NCI-H187 (cell line): ENCODE results near the gene CHST13.

Experiments
- DNase-seq, 2 experiments: peaks; one replicate each; lab custom pipeline; 2025; lab: John Stamatoyannopoulos, UW

CHST13 gene

DNA sequence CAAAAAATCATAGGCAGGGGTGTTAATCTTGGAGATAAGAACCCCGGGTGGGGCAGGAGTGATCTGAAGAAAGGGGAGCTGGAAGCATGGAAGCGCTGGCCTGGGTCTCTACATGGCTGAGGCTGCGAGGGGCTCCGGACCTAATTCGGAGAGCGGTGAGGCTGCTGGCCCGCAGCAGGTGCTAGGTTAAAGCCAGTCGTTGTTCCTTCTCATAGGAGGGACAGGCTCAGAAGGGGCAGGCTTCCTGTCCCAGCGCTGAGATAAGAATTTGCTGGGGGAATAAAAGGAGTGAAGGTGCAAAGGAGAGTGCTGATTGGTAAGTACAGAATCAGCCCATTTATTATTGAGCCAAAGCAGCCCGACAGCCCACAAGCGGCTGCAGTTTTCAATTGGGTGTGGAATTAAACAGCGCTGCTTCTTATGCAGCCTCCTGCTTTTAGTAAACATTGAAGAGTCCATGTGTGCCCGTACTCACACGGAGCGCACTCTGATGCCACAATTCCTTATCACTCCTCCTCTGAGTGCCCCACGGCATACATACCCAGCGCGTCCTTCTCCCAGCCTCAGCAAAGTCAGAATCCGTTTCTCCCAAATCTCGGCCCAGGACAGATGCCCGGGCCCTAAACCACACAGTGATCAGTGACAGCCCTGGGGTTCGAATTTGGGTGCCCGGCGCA, 17.1 kb downstream of the CHST13 start:
- DNase-seq: no peak

GRCh38 chr3:126541628-126542339, 17.8 kb downstream of the CHST13 start:
- DNase-seq: no peak

- no peak for DNase-seq
These were observed 18.6 kb downstream of the CHST13 start for GRCh38 chr3:126542340-126543241.

GRCh38 chr3:126543457-126544061, 19.6 kb downstream of the CHST13 start:
- DNase-seq: no peak

GRCh38 chr3:126544596-126545281, 20.8 kb downstream of the CHST13 start:
- no peak for DNase-seq

DNA sequence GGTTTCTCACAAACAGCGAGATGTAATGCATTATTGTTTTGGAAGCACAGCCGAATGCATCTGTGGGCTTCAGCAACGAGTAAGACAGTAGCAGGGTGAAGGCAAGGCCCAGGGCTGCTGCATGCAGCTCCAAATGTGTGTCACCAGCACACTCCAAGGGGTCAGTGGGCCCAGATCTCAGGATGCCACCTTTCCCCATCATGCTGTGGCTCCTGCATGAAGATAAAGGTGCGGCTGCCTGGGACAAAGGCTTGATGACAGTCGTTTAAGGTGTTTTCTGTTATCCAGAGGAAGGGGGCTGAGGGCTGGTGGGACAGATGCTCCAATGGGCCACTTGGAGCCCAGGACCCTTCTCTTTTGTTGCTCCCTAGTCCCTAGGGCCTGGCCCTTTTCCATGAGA, 21.6 kb downstream of the CHST13 start:
- DNase-seq: no peak

- DNase-seq: no peak
These were observed 22.1 kb downstream of the CHST13 start for GRCh38 chr3:126546013-126546412.

GRCh38 chr3:126546549-126547239, 22.7 kb downstream of the CHST13 start:
- DNase-seq: no peak

- no peak for DNase-seq
These were observed 23.8 kb downstream of the CHST13 start for GRCh38 chr3:126547721-126548120.

GRCh38 chr3:126548556-126549466, 24.9 kb downstream of the CHST13 start:
- no peak for DNase-seq

DNA sequence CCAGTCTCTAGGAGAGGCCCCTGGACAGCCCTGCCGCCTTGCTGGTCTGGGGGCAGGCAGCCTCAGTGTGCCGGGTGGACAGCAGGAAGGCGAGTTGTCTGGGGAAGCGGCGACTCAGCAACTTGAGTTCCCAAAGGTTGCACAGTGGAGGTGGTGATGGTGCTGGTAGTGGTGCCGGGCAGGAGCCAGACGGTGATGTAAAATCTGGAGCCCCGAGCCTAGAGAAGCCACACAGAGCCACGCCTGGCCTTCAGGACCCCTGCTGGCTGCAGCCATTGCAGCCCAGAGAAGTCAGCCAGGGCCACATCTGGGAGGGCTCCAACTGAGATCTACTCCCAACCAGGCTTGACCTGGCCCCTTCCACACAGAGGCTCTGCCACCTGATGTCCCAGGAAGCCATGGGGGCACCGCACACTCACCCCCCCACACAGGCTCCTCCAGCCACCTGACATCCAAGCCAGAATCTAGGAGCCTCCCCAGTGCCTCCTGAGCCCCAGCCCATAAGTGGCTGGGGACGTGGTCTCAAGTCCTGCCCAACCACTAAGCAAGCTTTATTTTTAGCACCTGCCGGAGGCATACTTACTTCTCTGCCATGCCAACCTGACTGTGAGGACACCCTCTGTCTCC, 26.0 kb downstream of the CHST13 start:
- DNase-seq: no peak

- DNase-seq: no peak
These were observed 26.6 kb downstream of the CHST13 start for GRCh38 chr3:126550488-126551051.

- no peak for DNase-seq
These were observed 27.3 kb downstream of the CHST13 start for GRCh38 chr3:126551121-126551838.

DNA sequence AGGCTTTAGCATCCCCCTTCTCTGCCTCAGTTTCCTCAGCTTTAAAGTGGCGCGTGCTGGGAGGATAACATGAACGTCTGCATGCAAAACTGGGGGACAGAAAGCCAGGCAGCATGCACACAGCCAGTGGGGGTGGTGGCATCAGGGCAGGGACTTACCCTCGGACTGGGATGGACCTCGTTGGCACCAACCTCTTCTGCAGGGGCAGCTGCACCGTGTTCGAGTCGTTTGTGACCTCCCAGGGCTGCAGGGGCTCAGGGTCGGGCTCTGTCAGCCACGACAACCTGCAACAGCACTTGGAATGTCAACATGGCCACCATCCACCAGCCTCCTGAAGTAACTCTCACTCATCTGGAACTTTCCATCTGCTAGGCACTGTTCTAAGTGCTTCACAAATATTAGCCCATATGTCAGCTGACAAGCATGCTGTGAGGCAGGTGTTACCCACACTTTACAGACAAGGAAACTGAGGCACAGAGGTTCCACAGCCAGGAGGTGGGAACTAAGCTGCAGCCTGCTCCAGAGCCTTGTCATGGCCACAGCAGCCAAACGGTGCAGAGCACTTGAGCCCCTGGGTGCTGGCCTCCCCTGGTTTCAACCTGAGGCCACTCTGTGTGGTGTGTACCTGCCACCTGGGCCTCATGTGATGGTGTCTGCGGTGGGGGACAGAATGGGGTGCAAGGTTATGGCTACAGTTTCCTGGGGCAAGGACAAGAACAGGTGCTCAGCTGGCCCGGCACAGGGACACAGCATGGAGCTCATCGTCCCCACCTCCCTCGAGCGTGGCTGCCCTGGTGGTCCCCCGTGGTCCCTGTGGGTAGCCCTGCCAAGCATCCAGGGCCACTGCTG, 28.1 kb downstream of the CHST13 start:
- no peak for DNase-seq

DNA sequence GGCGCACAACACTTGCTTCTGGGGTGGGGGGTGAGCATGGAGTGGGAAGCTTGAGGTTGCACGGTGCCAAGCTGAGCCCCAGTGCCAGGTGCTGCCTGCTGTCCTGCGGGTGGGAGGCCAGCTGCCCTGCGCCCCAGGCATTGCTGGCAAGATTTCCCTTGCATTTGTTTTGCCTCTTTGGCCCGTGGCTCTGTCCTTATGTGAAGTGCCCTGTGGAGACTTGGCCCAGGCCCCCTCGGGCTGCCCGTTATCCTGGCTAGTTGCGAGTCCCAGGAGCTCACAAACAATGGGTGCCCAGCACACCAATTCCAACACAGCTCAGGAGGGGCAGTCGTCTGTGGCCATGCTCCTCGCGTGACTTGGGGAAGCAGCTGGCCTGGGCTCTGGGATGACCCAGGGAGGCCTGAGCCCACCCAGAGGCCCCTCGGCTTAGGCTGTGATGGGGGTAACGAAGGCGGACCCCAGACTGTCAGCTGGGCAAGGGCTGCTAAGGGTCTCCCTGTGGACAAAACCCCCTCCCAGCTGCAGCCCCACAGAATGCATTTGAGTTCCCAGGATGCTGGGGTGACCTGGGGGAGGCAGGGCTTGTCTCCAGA, 28.8 kb downstream of the CHST13 start:
- DNase-seq: no peak

GRCh38 chr3:126553284-126554084, 29.5 kb downstream of the CHST13 start:
- no peak for DNase-seq
